Measurements from ENCODE around the gene MAD2L1BP. TPM values are rescaled to one million over a fixed set of nuclear protein-coding genes. Genes with fewer than 3 reads are reported as not detected.

MAD2L1BP gene
- total and polyA plus RNA-seq, 2 of the 13 experiments (the other 11 are each of a cell fraction or from before 2014, with no cell fraction given): 54.2 to 55.5 TPM

DNA sequence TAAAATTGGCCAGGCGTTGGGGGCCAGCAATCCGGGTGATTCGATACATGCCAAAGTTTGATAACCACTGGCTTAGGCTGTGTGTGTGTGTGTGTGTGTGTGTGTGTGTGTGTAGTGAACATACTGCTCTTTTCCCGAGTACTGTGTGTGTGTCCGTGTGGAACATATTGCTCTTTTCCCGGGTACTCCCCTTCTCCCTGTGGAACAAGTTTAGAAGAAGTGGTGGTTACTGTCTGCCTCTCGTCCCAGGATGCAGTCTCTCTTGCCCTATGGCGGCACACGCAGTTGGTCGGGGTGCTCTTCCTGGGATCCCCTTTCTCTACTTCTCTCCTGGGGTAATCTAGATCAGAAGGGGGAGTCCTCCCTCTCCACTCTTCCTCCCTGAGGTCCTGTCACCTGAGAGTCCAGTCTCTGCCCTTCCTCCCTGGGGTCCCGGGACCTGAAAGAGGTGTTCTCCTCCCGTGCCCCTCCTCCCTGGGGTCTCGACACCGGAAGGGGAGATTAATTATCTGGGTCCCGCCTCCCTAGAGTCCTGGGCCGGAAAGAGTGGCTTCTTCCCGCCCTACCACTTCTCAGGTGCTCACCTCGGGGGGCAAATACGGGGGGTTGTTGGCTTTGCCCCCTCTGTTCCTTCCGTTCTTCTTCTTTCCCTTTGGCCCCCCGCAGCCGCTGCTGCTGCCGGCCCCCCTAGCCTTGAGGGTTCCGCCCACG lies 7.1 kb upstream of the MAD2L1BP start (continued):
- TF ChIP-seq ZBTB34 (CRISPR knock-in tag; IDR thresholded peaks at IDR 0.05): peak; percentile 16; the same call in 1 of the 2 replicates
- 0 out of 2 replicates have a peak, but pooled peaks have one; percentile 3 for TF ChIP-seq ZBTB46 (CRISPR knock-in tag; IDR thresholded peaks at IDR 0.05; ENCODE audit: borderline replicate concordance)
- no peak for TF ChIP-seq ZNF75D (CRISPR knock-in tag; IDR thresholded peaks at IDR 0.05; ENCODE audit: borderline replicate concordance)
- TF ChIP-seq SALL2 (CRISPR knock-in tag; IDR thresholded peaks at IDR 0.05): no peak; the same call in 1 of the 2 replicates
- no peak for TF ChIP-seq ZFY (CRISPR knock-in tag; IDR thresholded peaks at IDR 0.05)
- TF ChIP-seq ZHX1 (CRISPR knock-in tag; IDR thresholded peaks at IDR 0.05; ENCODE audit: low read depth): 0 out of 2 replicates have a peak, but pooled peaks have one; percentile 36
- no peak for TF ChIP-seq ATF7 (IDR thresholded peaks at IDR 0.05)
- no peak for TF ChIP-seq ATF7 (CRISPR knock-in tag; IDR thresholded peaks at IDR 0.05)
- no peak for TF ChIP-seq FOXO1 (CRISPR knock-in tag; IDR thresholded peaks at IDR 0.05)
- TF ChIP-seq ZGPAT (CRISPR knock-in tag; IDR thresholded peaks at IDR 0.05): no peak
- no peak for TF ChIP-seq CHD4 (IDR thresholded peaks at IDR 0.05; ENCODE audit: borderline replicate concordance, low read length)
- no peak for TF ChIP-seq KDM5B (CRISPR knock-in tag; IDR thresholded peaks at IDR 0.05; ENCODE audit: borderline replicate concordance)
- TF ChIP-seq, protein P1, sequence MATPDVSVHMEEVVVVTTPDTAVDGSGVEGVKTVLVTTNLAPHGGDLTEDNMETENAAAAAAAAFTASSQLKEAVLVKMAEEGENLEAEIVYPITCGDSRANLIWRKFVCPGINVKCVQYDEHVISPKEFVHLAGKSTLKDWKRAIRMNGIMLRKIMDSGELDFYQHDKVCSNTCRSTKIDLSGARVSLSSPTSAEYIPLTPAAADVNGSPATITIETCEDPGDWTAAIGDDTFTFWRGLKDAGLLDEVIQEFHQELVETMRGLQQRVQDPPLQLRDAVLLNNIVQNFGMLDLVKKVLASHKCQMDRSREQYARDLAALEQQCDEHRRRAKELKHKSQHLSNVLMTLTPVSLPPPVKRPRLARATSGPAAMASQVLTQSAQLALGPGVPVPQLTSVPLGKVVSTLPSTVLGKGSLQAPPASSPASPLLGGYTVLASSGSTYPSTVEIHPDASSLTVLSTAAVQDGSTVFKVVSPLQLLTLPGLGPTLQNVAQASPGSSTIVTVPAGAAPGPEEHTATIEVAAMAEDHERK (CRISPR knock-in tag; IDR thresholded peaks at IDR 0.05; ENCODE audit: low read depth): no peak
- TF ChIP-seq KDM1A (CRISPR knock-in tag; IDR thresholded peaks at IDR 0.05): no peak
- TF ChIP-seq TBX2 (CRISPR knock-in tag; IDR thresholded peaks at IDR 0.05; ENCODE audit: borderline replicate concordance): no peak
